ENCODE measurements around the gene ZNF827.

Gene ZNF827

DNA sequence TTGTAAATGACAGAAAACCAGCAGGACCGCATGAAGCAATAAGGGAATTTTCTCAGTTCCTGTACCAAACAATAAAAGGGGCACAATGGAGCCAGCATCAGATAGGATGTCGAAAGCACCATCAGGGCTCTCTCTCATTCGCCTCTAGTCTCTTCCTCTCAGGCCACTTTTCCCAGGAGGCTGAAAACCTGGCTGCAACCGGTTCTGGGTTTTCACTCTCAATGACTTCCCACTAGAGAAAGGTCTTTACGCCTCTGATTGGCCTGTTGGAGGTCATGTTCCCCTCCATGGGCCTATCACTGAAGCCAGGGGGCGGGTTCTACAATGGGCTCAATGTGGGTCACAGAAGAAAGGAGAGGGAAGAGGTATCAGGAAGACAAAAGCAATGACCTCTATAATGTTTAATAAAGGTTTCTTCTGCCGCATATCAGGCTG is 29.3 kb downstream of the ZNF827 start:
- TF ChIP-seq USF1 (IDR thresholded peaks at IDR 0.05): 0 out of 2 replicates have a peak, but pooled peaks have one; percentile 16
- TF ChIP-seq TCF12 (IDR thresholded peaks at IDR 0.05; ENCODE audit: low read depth): no peak

- no peak for TF ChIP-seq CREB1 (IDR thresholded peaks at IDR 0.05; ENCODE audit: low read depth)
- TF ChIP-seq RAD21 (IDR thresholded peaks at IDR 0.05; ENCODE audit: low read depth): no peak
- TF ChIP-seq FOXM1 (IDR thresholded peaks at IDR 0.05; ENCODE audit: borderline replicate concordance, low read depth): no peak
- no peak for TF ChIP-seq TAF1 (IDR thresholded peaks at IDR 0.05; ENCODE audit: low read depth)
- no peak for TF ChIP-seq REST (IDR thresholded peaks at IDR 0.05; ENCODE audit: low read depth)
- TF ChIP-seq EP300 (IDR thresholded peaks at IDR 0.05; ENCODE audit: borderline replicate concordance): no peak
- TF ChIP-seq CEBPB (IDR thresholded peaks at IDR 0.05): no peak
- no peak for TF ChIP-seq TEAD4 (IDR thresholded peaks at IDR 0.05)
- TF ChIP-seq USF1 (IDR thresholded peaks at IDR 0.05): no peak
- no peak for TF ChIP-seq MAX (IDR thresholded peaks at IDR 0.05)
Measured at GRCh38 chr4:145907812-145908211, 30.8 kb downstream of the ZNF827 start.

DNA sequence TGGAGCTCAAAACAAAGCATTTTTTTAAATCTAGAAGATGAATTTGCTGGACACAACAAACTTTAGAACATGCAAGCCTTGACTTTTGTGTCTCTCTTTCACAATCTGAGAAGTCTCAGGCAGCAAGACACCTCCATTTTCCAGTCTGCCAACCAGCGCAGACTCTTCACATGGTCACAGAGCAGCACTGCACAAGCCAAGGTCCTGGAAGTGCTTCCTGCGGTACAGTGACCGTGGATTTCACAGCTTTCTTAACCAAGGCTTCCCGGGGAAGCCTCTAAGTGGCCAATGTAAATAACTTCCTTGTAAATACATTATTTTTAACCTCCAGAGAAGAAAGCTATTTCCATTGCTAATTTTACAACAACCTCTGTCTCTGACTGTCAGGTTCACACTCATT is 31.2 kb downstream of the ZNF827 start:
- no peak for TF ChIP-seq CEBPB (IDR thresholded peaks at IDR 0.05)
- no peak for TF ChIP-seq MAX (IDR thresholded peaks at IDR 0.05)
- no peak for TF ChIP-seq REST (IDR thresholded peaks at IDR 0.05; ENCODE audit: low read depth)
- TF ChIP-seq NFIC (IDR thresholded peaks at IDR 0.05): no peak
- TF ChIP-seq ZBTB7A (IDR thresholded peaks at IDR 0.05; ENCODE audit: low read depth): no peak
- TF ChIP-seq RAD21 (IDR thresholded peaks at IDR 0.05; ENCODE audit: low read depth): no peak
- TF ChIP-seq TCF12 (IDR thresholded peaks at IDR 0.05; ENCODE audit: low read depth): no peak
- no peak for TF ChIP-seq TEAD4 (IDR thresholded peaks at IDR 0.05)
- TF ChIP-seq EGR1 (IDR thresholded peaks at IDR 0.05): no peak
- TF ChIP-seq FOXM1 (IDR thresholded peaks at IDR 0.05; ENCODE audit: borderline replicate concordance, low read depth): no peak
- TF ChIP-seq TAF1 (IDR thresholded peaks at IDR 0.05; ENCODE audit: low read depth): no peak
- TF ChIP-seq CREB1 (IDR thresholded peaks at IDR 0.05; ENCODE audit: low read depth): no peak
- no peak for TF ChIP-seq USF1 (IDR thresholded peaks at IDR 0.05)
- TF ChIP-seq EP300 (IDR thresholded peaks at IDR 0.05; ENCODE audit: borderline replicate concordance): no peak
- TF ChIP-seq YY1 (IDR thresholded peaks at IDR 0.05; ENCODE audit: low read depth): no peak

DNA sequence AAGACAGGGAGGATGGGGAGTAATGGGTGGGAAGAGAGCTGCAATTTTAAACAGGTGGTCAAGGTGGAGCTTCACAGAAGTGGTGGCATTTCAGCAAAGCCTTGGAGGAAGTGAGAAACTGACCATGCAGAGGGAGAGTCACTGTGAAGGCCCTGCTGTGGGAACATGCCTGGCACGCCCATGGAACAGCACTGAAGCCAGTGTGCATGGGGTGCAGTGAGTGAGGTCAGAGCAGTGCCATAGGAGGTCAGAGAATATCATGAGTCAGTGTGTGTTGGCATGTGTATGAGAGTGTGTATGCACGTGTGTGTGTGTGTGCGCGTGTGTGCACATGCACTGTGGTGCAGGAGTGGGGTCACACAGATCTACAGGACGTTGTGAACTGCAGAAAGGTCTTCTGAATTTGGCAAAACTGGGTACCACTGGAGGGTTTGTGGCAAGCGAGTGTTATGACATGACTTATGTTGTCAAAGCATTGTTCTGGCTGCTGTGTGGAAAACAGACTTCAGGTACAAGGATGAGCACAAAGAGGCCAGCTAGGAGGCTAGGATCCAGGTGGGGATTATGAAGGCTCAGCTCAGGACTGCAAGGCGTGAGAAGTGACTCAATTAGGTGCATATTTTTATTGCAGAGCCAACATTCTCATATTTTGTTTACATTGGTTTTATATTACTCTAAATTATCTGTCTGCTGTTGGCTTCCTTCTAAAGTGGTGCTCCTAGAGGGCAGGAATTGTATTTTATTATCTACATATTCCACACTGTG is 34.0 kb downstream of the ZNF827 start:
- TF ChIP-seq ZBTB7A (IDR thresholded peaks at IDR 0.05; ENCODE audit: low read depth) (no peak), FOXM1 (IDR thresholded peaks at IDR 0.05; ENCODE audit: borderline replicate concordance, low read depth) (no peak), TEAD4 (IDR thresholded peaks at IDR 0.05) (no peak), YY1 (IDR thresholded peaks at IDR 0.05; ENCODE audit: low read depth) (no peak), MAX (IDR thresholded peaks at IDR 0.05) (no peak), TAF1 (IDR thresholded peaks at IDR 0.05; ENCODE audit: low read depth) (no peak), EP300 (IDR thresholded peaks at IDR 0.05; ENCODE audit: borderline replicate concordance) (no peak), CREB1 (IDR thresholded peaks at IDR 0.05; ENCODE audit: low read depth) (no peak), TCF12 (IDR thresholded peaks at IDR 0.05; ENCODE audit: low read depth) (no peak), NFIC (IDR thresholded peaks at IDR 0.05) (no peak), EGR1 (IDR thresholded peaks at IDR 0.05) (no peak), CEBPB (IDR thresholded peaks at IDR 0.05) (no peak), REST (IDR thresholded peaks at IDR 0.05; ENCODE audit: low read depth) (no peak), USF1 (IDR thresholded peaks at IDR 0.05) (no peak), RAD21 (IDR thresholded peaks at IDR 0.05; ENCODE audit: low read depth) (no peak)
